Heart left ventricle (tissue), 13 donors: Measurements from ENCODE around the gene WDR6.

Experiments used
- POLR2A ChIP-seq, 2 donors: fragments of 450-650 bp; IDR thresholded peaks; one replicate each; pipeline ENCODE4 v1.6.1; 2017; ENCODE audit warnings: antibody characterized with exemption in 2 of 2, mild to moderate bottlenecking in 2 of 2, moderate library complexity in 2 of 2
- TF ChIP-seq, protein P1 (sequence below), 12 donors: fragments of 200-600 bp; sonication (generic) in 4 of 12; IDR thresholded peaks; one replicate each; pipeline versions ENCODE4 v1.5.0 to v1.8.0; 2018 to 2022; ENCODE audit warnings: antibody characterized with exemption in 12 of 12, mild to moderate bottlenecking in 5 of 12
- donor health status: ischemic (EF 13 %, LVEDD 7.1; RV severe dilation, severe dysfunction).
- donor health status: DM: no; HTN: yes; CAD: no.
- donor health status: DM: no; HTN: no; CAD: no.
- donor health status: ischemic (EF 25% LVEDD 6.9; RV normal size, moderate dysfunction).
- donor health status: ischemic (EF 25% LVEDD 5.7; RV mildly dilated, moderate dysfunction).
- donor health status: ischemic (EF 35%, LVEDD 5.7; RV mildly dilated, moderate dysfunction).
- donor health status: nonischemic (EF 11% LVEDD 7.7; RV severe dilation, severe dysfunction).
- donor health status: DM: yes; HTN: yes; CAD: no.
- donor health status: PGD.
- donor health status: ischemic (EF 29% LVEDD 5.4; RV normal size, mild dysfunction).
- donor health status: nonischemic (EF 23%, LVEDD 6.1; RV moderate dilation, normal function).

GRCh38 chr3:49015765-49016164, 8.6 kb downstream of the WDR6 start:
- TF ChIP-seq, protein P1, sequence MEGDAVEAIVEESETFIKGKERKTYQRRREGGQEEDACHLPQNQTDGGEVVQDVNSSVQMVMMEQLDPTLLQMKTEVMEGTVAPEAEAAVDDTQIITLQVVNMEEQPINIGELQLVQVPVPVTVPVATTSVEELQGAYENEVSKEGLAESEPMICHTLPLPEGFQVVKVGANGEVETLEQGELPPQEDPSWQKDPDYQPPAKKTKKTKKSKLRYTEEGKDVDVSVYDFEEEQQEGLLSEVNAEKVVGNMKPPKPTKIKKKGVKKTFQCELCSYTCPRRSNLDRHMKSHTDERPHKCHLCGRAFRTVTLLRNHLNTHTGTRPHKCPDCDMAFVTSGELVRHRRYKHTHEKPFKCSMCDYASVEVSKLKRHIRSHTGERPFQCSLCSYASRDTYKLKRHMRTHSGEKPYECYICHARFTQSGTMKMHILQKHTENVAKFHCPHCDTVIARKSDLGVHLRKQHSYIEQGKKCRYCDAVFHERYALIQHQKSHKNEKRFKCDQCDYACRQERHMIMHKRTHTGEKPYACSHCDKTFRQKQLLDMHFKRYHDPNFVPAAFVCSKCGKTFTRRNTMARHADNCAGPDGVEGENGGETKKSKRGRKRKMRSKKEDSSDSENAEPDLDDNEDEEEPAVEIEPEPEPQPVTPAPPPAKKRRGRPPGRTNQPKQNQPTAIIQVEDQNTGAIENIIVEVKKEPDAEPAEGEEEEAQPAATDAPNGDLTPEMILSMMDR (IDR thresholded peaks at IDR 0.05): no peak
- no peak for TF ChIP-seq POLR2A (IDR thresholded peaks at IDR 0.05)
